H9 (cell line): Measurements from ENCODE around the gene KCNMA1. TPM values are rescaled to one million over a fixed set of nuclear protein-coding genes. Genes with fewer than 3 reads are reported as not detected.

Experiments used
- DNase-seq: peaks from one replicate; pipeline ENCODE4 v3.0.0-alpha.2; 2017
- H2AFZ ChIP-seq: one replicate; pipeline ENCODE4 v1.6.1; 2013; ENCODE audit warnings: mild to moderate bottlenecking, low read length, control low read depth, moderate library complexity
- H2AK5ac ChIP-seq: 2 replicates; pipeline ENCODE4 v1.6.1; 2013; ENCODE audit warnings: low read length, control low read depth, mixed read lengths; ENCODE audit not compliant: insufficient read length
- H2BK120ac ChIP-seq: one replicate; pipeline ENCODE4 v1.6.1; 2013; ENCODE audit warnings: low read depth, mild to moderate bottlenecking, low read length, control low read depth, inconsistent platforms; ENCODE audit not compliant: poor library complexity, severe bottlenecking
- H2BK12ac ChIP-seq: 2 replicates; pipeline ENCODE4 v1.6.1; 2013; ENCODE audit warnings: low read length, control low read depth, mixed read lengths, low read depth; ENCODE audit not compliant: insufficient read length
- H2BK15ac ChIP-seq: 2 replicates; pipeline ENCODE4 v1.6.1; 2013; ENCODE audit warnings: low read depth, low read length, control low read depth
- H2BK20ac ChIP-seq: one replicate; pipeline ENCODE4 v1.6.1; 2013; ENCODE audit warnings: low read depth, mild to moderate bottlenecking, low read length, control low read depth, inconsistent platforms; ENCODE audit not compliant: poor library complexity, severe bottlenecking
- H2BK5ac ChIP-seq: 2 replicates; pipeline ENCODE4 v1.6.1; 2013; ENCODE audit warnings: low read length, control low read depth, mixed read lengths; ENCODE audit not compliant: insufficient read length
- H3K14ac ChIP-seq: 2 replicates; pipeline ENCODE4 v1.6.1; 2013; ENCODE audit warnings: low read length, control low read depth; ENCODE audit not compliant: insufficient read depth
- H3K18ac ChIP-seq: 2 replicates; pipeline ENCODE4 v1.6.1; 2013; ENCODE audit warnings: low read depth, mild to moderate bottlenecking, mixed read lengths, low read length, control low read depth; ENCODE audit not compliant: insufficient read length
- H3K23ac ChIP-seq: 2 replicates; pipeline ENCODE4 v1.6.1; 2013; ENCODE audit warnings: low read length, control low read depth, mixed read lengths, low read depth; ENCODE audit not compliant: insufficient read length
- H3K23me2 ChIP-seq: 2 replicates; pipeline ENCODE4 v1.6.1; 2013; ENCODE audit warnings: low read depth, mild to moderate bottlenecking, mixed read lengths, low read length, control low read depth; ENCODE audit not compliant: insufficient read length, poor library complexity, severe bottlenecking
- H3K27ac ChIP-seq: 2 replicates; pipeline ENCODE4 v1.5.1; 2013; ENCODE audit warnings: low read length, control low read depth, mixed read lengths, low read depth; ENCODE audit not compliant: insufficient read length
- H3K27me3 ChIP-seq: 2 replicates; pipeline ENCODE4 v1.6.1; 2013; ENCODE audit warnings: low read length, control low read depth, inconsistent platforms; ENCODE audit not compliant: insufficient read depth
- H3K4ac ChIP-seq: 2 replicates; pipeline ENCODE4 v1.6.1; 2013; ENCODE audit warnings: low read depth, mild to moderate bottlenecking, control low read depth, inconsistent platforms, low read length, moderate library complexity
- H3K4me1 ChIP-seq: 2 replicates; pipeline ENCODE4 v1.6.1; 2013; ENCODE audit warnings: low read length, control low read depth, inconsistent platforms; ENCODE audit not compliant: insufficient read depth
- H3K4me2 ChIP-seq: 2 replicates; pipeline ENCODE4 v1.6.1; 2013; ENCODE audit warnings: low read length, control low read depth, mixed read lengths; ENCODE audit not compliant: insufficient read length, insufficient read depth
- H3K56ac ChIP-seq: 2 replicates; pipeline ENCODE4 v1.6.1; 2013; ENCODE audit warnings: low read depth, mild to moderate bottlenecking, mixed read lengths, low read length, control low read depth; ENCODE audit not compliant: insufficient read length
- H3K79me1 ChIP-seq: 2 replicates; pipeline ENCODE4 v1.6.1; 2013; ENCODE audit warnings: low read depth, mild to moderate bottlenecking, moderate library complexity, low read length, control low read depth, inconsistent platforms; ENCODE audit not compliant: insufficient read depth, poor library complexity, severe bottlenecking
- H3K79me2 ChIP-seq: 2 replicates; pipeline ENCODE4 v1.6.1; 2013; ENCODE audit warnings: low read length, control low read depth, inconsistent platforms; ENCODE audit not compliant: insufficient read depth
- H3K9ac ChIP-seq: 2 replicates; pipeline ENCODE4 v1.6.1; 2013; ENCODE audit warnings: low read length, control low read depth, mixed read lengths; ENCODE audit not compliant: insufficient read length; ENCODE audit errors: extremely low read depth
- H3K9me3 ChIP-seq: one replicate; pipeline ENCODE4 v1.6.1; 2013; ENCODE audit warnings: low read depth, low read length, inconsistent platforms; ENCODE audit not compliant: control insufficient read depth
- H3T11ph ChIP-seq: one replicate; pipeline ENCODE4 v1.6.1; 2013; ENCODE audit warnings: mild to moderate bottlenecking, low read length, control low read depth, inconsistent platforms
- H4K20me1 ChIP-seq: one replicate; pipeline ENCODE4 v1.6.1; 2013; ENCODE audit not compliant: control insufficient read depth, insufficient read length, insufficient read depth
- H4K5ac ChIP-seq: 2 replicates; pipeline ENCODE4 v1.6.1; 2013; ENCODE audit warnings: low read depth, mild to moderate bottlenecking, mixed read lengths, low read length, control low read depth; ENCODE audit not compliant: insufficient read length
- H4K8ac ChIP-seq: replicated peaks from 2 replicates; pipeline ENCODE4 v1.6.1; 2013; ENCODE audit warnings: low read length, control low read depth, mixed read lengths, low read depth; ENCODE audit not compliant: insufficient read length
- H4K91ac ChIP-seq: 2 replicates; pipeline ENCODE4 v1.6.1; 2013; ENCODE audit warnings: low read depth, mild to moderate bottlenecking, moderate library complexity, mixed read lengths, low read length, control low read depth; ENCODE audit not compliant: insufficient read length
- H3K27ac Mint-ChIP-seq, 3 experiments: 2 replicates in 2 of 3; 3 replicates in 1 of 3; pipeline ENCODE4 v1.8.0; 2020 to 2021; ENCODE audit warnings: mixed read lengths in 3 of 3, mild to moderate bottlenecking in 1 of 3, moderate library complexity in 1 of 3
- H3K27me3 Mint-ChIP-seq: 2 replicates; pipeline ENCODE4 v1.8.0; 2021; ENCODE audit warnings: low read depth, mild to moderate bottlenecking, moderate library complexity, mixed read lengths
- H3K36me3 Mint-ChIP-seq, 3 experiments: 2 replicates in 2 of 3; 3 replicates in 1 of 3; pipeline ENCODE4 v1.8.0; 2020 to 2021; ENCODE audit warnings: low read depth in 3 of 3, mixed read lengths in 3 of 3; ENCODE audit not compliant: insufficient read depth in 1 of 3
- H3K4me1 Mint-ChIP-seq, 2 experiments: 2 replicates each; pipeline ENCODE4 v1.8.0; 2020; ENCODE audit warnings: mixed read lengths in 2 of 2
- H3K4me3 Mint-ChIP-seq, 2 experiments: 2 replicates in 1 of 2; 3 replicates in 1 of 2; pipeline ENCODE4 v1.8.0; 2020 to 2021; ENCODE audit warnings: mild to moderate bottlenecking in 2 of 2, mixed read lengths in 2 of 2, moderate library complexity in 1 of 2
- H3K9me3 Mint-ChIP-seq, 2 experiments: 2 replicates in 1 of 2; 3 replicates in 1 of 2; pipeline ENCODE4 v1.8.0; 2020; ENCODE audit warnings: mild to moderate bottlenecking in 2 of 2, mixed read lengths in 2 of 2, moderate library complexity in 1 of 2
- CTCF ChIP-seq: fragments of 200-600 bp; sonication (generic); conservative IDR thresholded peaks from 3 replicates; pipeline ENCODE4 v1.8.0; 2021; ENCODE audit warnings: antibody characterized with exemption, mild to moderate bottlenecking
- WGBS: extraction: QIAGEN DNeasy Blood & Tissue Kit; methylation state at CpG from one replicate; pipeline ENCODE4 v1.1.7; 2013; ENCODE audit warnings: missing lambda C conversion rate, low lambda C conversion rate, mixed read lengths; ENCODE audit not compliant: insufficient read length; ENCODE audit errors: extremely low coverage; 5-methylcytosine and 5-hydroxymethylcytosine counted together
- total RNA-seq: library from RNA; stranded (reverse); gene quantifications from 2 replicates; pipeline ENCODE4 v1.2.1, GENCODE V29; 2021

The KCNMA1 gene
- total RNA-seq, 1 experiment from 2014 or later = 2.0 TPM

GRCh38 chr10:77531441-77532001, 106.1 kb downstream of the KCNMA1 start:
- no peak overlapping the region for H3K27ac Mint-ChIP-seq

More at GRCh38 chr10:77531441-77532001, 106.1 kb downstream of the KCNMA1 start:
- Histone ChIP-seq H3K27ac (no peak overlapping the region), H2BK15ac (no peak overlapping the region), H3K4me1 (peaks cover 15% of the 10 kb centered on the region; the same call in 1 of the 2 replicates), H2BK20ac (no peak overlapping the region), H3K56ac (no peak overlapping the region), H4K8ac (no peak overlapping the region), H3T11ph (no peak overlapping the region), H4K20me1 (no peaks in the 10 kb centered on the region), H3K14ac (peak overlapping the region; percentile 35; the same call in 1 of the 2 replicates), H3K23me2 (no peaks in the 10 kb centered on the region), H4K91ac (no peak overlapping the region), H3K79me1 (no peaks in the 10 kb centered on the region), H4K5ac (no peak overlapping the region), H3K9ac (no peak overlapping the region), H2BK120ac (no peak overlapping the region), H2BK12ac (no peak overlapping the region), H2BK5ac (no peak overlapping the region), H3K9me3 (no peaks in the 10 kb centered on the region), H3K18ac (no peak overlapping the region), H3K23ac (no peak overlapping the region), H3K27me3 (no peaks in the 10 kb centered on the region), H2AK5ac (no peak overlapping the region), H3K79me2 (no peaks in the 10 kb centered on the region), H2AFZ (no peak overlapping the region), H3K4ac (no peak overlapping the region), H3K4me2 (no peak overlapping the region)
- H3K4me3 Mint-ChIP-seq = no peak overlapping the region
- no peaks in the 10 kb centered on the region for H3K9me3 Mint-ChIP-seq
- no CpG with 5 or more reads among the region's 10 CpGs for WGBS
- peaks cover 34 to 39% of the 10 kb centered on the region in 2 experiments for H3K4me1 Mint-ChIP-seq
- no peak for TF ChIP-seq CTCF
- no peaks in the 10 kb centered on the region; the same call in 1 of the 2 replicates for H3K27me3 Mint-ChIP-seq
- DNase-seq = no peak
- no peaks in the 10 kb centered on the region for H3K36me3 Mint-ChIP-seq
